Peyer's patch (tissue), 4 donors: ENCODE data around the gene FAM219A. TPM values are rescaled to one million over a fixed set of nuclear protein-coding genes. Genes with fewer than 3 reads are reported as not detected.

ENCODE experiments used
- DNase-seq, 3 donors: peaks; one replicate each; pipeline ENCODE4 v3.0.0-alpha.2; 2017 to 2019
- H3K27ac ChIP-seq, 4 donors: fragments of 200-600 bp; sonication (generic); one replicate each; pipeline ENCODE4 v1.5.1; 2016 to 2019
- H3K27me3 ChIP-seq, 2 donors: fragments of 200-600 bp; sonication (generic); one replicate each; pipeline ENCODE4 v1.5.1; 2019
- H3K36me3 ChIP-seq, 3 donors: fragments of 200-600 bp; sonication (generic); one replicate each; pipeline ENCODE4 v1.5.1; 2016 to 2019
- H3K4me1 ChIP-seq, 4 donors: fragments of 200-600 bp; sonication (generic); one replicate each; pipeline ENCODE4 v1.5.1; 2016 to 2019
- H3K4me3 ChIP-seq, 4 donors: fragments of 200-600 bp; sonication (generic); 1 replicate in 3 of 4; 2 replicates in 1 of 4; pipeline ENCODE4 v1.5.1; 2016 to 2019; ENCODE audit warnings: mild to moderate bottlenecking in 1 of 4
- H3K9me3 ChIP-seq, 4 donors: fragments of 200-600 bp; sonication (generic); one replicate each; pipeline ENCODE4 v1.5.1; 2016 to 2019; ENCODE audit warnings: mild to moderate bottlenecking in 1 of 4
- POLR2A ChIP-seq, 2 donors: fragments of 450-650 bp; IDR thresholded peaks; one replicate each; pipeline ENCODE4 v1.5.1; 2017; ENCODE audit warnings: antibody characterized with exemption in 2 of 2, mild to moderate bottlenecking in 2 of 2, moderate library complexity in 2 of 2
- total RNA-seq, 4 donors: library from RNA; depleted of rRNA; stranded (reverse); fragments of >200 nt; gene quantifications; one replicate each; pipeline ENCODE4 v1.1.0, GENCODE V29; 2016
- TF ChIP-seq, protein P1 (sequence below), 6 experiments: fragments of 450-650 bp in 4 of 6; fragments of 200-600 bp in 2 of 6; sonication (generic) in 1 of 6; IDR thresholded peaks; one replicate each; pipeline ENCODE4 v1.5.1; 2017 to 2019; ENCODE audit warnings: antibody characterized with exemption in 6 of 6, mild to moderate bottlenecking in 3 of 6, moderate library complexity in 1 of 6

FAM219A gene, protein sequence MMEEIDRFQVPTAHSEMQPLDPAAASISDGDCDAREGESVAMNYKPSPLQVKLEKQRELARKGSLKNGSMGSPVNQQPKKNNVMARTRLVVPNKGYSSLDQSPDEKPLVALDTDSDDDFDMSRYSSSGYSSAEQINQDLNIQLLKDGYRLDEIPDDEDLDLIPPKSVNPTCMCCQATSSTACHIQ
- total RNA-seq, result 10 to 100 TPM in 2 of 4 donors, 1 to 10 TPM in 2; 6.0 to 13.2 (median 9.5) TPM

DNA sequence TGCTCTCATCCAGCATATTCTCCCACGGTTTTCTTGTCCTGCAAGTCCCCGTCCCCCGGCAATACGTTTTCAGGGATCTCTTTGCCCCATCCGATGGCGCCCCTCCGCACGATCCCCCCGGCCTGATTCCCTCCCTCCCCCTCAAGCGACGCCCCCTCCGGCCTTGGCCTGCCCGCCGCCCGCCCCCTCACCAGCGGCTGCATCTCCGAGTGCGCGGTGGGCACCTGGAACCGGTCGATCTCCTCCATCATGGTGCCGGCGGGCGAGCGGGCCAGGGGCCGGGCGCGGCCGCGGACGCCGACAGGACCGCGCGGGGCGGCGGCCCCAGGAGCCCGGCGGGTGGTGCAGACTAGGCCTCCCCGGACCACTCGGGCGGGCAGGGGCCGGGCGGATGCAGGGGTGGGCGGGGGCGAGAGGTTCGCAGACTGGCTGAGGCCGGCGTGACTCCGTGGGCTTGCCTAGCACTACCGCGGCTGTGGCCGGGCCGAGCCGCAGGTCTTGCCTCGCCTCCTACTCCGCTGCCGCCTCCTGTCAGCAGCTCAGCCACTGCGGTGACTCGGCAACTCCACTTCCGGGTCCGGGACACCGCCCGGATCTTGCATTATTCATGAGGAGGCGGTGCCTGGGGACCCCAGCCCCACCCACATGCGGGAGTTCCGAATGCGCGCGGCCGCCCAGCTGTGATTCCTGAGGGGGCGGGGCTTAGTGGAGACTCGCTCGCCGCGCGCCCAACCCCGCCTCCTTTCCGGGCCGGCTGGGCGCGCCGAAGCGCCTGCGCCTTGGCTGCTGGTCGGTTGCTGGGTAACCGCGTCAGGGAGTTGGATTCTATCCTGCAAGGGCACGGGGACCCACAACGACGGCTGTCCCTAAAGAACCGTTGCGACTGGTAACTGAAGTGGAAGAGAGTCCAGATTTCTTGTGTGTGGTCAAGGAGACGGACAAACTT lies at the start of gene FAM219A, which contains the start of gene DNAI1:
FAM219A (minus strand) TSS at position 558 of the 946 bp plus-strand sequence; CDS start at position 251, 307 bp downstream.
DNAI1 (plus strand) TSS at position 793 of the 946 bp plus-strand sequence. CDS start 201 bp downstream, outside the sequence.
- Histone ChIP-seq H3K27me3 (no peaks in the 10 kb centered on the region), H3K4me1 (peaks cover 0 to 14% (median 6%) of the 10 kb centered on the region in 4 donors), H3K36me3 (no peaks in the 10 kb centered on the region), H3K27ac (peak within 1 kb of the TSS; percentile 45 to 87 (median 70)), H3K9me3 (no peaks in the 10 kb centered on the region), H3K4me3 (peak within 1 kb of the TSS; percentile 66 to 95 (median 80))
- DNase-seq, result peak; percentile 99
- peak; percentile 58 to 85 for TF ChIP-seq POLR2A (IDR thresholded peaks at IDR 0.05)
- TF ChIP-seq, protein P1, sequence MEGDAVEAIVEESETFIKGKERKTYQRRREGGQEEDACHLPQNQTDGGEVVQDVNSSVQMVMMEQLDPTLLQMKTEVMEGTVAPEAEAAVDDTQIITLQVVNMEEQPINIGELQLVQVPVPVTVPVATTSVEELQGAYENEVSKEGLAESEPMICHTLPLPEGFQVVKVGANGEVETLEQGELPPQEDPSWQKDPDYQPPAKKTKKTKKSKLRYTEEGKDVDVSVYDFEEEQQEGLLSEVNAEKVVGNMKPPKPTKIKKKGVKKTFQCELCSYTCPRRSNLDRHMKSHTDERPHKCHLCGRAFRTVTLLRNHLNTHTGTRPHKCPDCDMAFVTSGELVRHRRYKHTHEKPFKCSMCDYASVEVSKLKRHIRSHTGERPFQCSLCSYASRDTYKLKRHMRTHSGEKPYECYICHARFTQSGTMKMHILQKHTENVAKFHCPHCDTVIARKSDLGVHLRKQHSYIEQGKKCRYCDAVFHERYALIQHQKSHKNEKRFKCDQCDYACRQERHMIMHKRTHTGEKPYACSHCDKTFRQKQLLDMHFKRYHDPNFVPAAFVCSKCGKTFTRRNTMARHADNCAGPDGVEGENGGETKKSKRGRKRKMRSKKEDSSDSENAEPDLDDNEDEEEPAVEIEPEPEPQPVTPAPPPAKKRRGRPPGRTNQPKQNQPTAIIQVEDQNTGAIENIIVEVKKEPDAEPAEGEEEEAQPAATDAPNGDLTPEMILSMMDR (IDR thresholded peaks at IDR 0.05), result no peak

DNA sequence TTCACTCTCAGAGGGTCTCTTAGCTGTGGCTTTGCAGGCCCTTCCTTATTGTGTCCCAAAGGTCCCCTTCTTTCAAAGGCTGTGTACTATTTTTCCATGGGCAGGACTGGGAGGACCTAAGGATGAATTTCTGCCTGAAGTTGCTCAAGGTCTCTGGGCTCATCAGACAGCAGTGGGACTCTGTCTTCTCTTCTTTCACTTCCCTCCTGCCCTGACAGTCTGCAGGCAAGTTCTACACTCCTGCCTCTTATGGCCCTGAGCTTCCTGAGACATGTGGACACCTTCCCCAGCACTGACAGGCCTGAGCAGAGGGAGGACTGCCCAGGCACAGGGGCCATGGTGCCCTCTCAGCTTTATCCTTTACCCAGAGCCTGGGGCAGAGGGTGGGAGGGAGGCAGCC lies 49.6 kb upstream of the FAM219A start:
- no peak for TF ChIP-seq POLR2A (IDR thresholded peaks at IDR 0.05)
- TF ChIP-seq, protein P1 (IDR thresholded peaks at IDR 0.05), result no peak
- Histone ChIP-seq H3K36me3 (no peaks in the 10 kb centered on the region), H3K4me1 (peaks cover 0 to 5% (median 0%) of the 10 kb centered on the region in 4 donors), H3K27me3 (no peaks in the 10 kb centered on the region), H3K4me3 (no peak overlapping the region), H3K27ac (no peak overlapping the region), H3K9me3 (no peaks in the 10 kb centered on the region)
- DNase-seq, result peak in 1 of 3 donors; percentile 15

DNA sequence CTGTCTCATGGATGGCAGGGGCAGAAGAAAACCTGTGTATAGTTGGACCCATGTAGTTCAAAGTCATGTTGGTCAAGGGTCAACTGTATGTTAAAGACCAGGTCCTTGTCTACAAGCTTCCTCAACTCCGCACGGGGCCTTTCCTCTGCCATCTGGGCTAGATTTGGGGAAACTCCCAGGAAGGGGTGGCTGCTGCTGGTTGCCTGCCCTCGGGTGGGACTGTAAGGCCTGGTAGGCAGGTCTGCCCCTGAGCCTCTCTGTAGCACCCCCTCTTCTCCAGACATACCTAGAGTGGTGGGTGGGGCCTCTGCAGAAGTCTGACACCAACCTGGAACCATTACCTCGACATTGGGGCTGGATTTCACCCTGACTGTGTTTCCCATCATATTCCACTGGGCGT lies 49.2 kb upstream of the FAM219A start:
- Histone ChIP-seq H3K4me3 (no peak overlapping the region), H3K36me3 (no peaks in the 10 kb centered on the region), H3K9me3 (no peaks in the 10 kb centered on the region), H3K27ac (no peak overlapping the region), H3K27me3 (no peaks in the 10 kb centered on the region), H3K4me1 (peaks cover 0 to 5% (median 0%) of the 10 kb centered on the region in 4 donors)
- TF ChIP-seq, protein P1 (IDR thresholded peaks at IDR 0.05), result no peak
- no peak for TF ChIP-seq POLR2A (IDR thresholded peaks at IDR 0.05)
- peak in 1 of 3 donors; percentile 6 for DNase-seq

DNA sequence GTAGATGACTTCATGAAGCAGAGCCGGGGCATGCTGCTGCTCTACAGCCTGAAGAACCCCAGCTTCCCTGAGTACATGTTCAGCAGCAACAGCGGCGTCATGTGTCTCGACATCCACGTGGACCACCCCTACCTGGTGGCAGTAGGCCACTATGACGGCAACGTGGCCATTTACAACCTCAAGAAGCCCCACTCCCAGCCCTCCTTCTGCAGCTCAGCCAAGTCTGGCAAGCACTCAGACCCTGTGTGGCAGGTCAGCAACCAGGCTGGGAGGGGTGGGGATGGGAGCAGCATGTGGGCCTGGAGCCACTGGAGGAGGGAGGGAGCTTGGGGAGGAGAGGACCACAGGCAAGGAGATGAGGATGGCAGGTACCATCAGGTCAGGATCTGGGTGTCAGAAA lies 48.3 kb upstream of the FAM219A start:
- Histone ChIP-seq H3K36me3 (no peaks in the 10 kb centered on the region), H3K27me3 (no peaks in the 10 kb centered on the region), H3K9me3 (no peaks in the 10 kb centered on the region), H3K4me3 (no peak overlapping the region), H3K27ac (no peak overlapping the region), H3K4me1 (peaks cover 0 to 5% (median 0%) of the 10 kb centered on the region in 4 donors)
- DNase-seq, result peak in 1 of 3 donors; percentile 29
- TF ChIP-seq POLR2A (IDR thresholded peaks at IDR 0.05), result no peak
- TF ChIP-seq, protein P1 (IDR thresholded peaks at IDR 0.05), result no peak

DNA sequence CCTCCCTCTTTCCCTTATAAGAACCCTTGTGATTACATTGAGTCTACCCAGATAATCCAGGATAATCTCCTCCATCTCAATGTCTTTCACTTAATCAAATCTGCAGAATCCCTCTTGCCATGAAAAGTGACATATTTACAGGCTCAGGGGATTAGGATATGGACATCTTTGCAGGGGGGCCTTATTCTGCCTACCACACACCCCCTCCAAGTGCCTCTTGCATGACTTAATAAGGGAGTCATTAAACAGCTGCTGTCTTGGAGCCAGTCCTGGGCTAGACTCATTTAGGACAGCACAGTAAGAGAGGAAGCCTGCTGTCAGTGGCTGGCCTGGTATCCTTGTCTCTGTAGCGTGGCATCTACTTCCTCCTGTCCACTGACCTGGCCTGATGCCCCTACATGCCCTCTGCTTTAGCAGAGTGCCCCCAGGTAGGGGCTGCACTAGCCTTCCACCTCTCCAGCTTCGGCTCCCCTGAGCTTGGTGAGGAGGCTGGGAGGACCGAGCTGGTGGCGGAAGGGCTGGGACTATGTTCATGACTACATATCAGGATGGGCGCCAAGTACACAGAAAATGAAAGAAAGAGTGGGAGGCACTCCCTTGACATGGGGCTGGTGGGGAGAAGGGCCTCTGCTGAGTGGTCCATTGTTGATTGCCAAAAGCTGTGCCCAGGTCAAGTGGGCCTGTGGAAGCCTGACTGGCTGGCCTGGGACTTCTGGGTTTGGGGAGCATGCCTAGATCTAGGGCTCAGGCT lies 47.2 kb upstream of the FAM219A start:
- TF ChIP-seq, protein P1 (IDR thresholded peaks at IDR 0.05), result no peak
- no peak for TF ChIP-seq POLR2A (IDR thresholded peaks at IDR 0.05)
- no peak overlapping the region for H3K27ac ChIP-seq
- peak in 1 of 3 donors; percentile 14 for DNase-seq

More for the DNA sequence above, 47.2 kb upstream of the FAM219A start:
- peaks cover 0 to under 1% (median 0%) of the 10 kb centered on the region in 4 donors for H3K4me1 ChIP-seq
- no peak overlapping the region for H3K4me3 ChIP-seq
- no peaks in the 10 kb centered on the region for H3K27me3 ChIP-seq
- no peaks in the 10 kb centered on the region for H3K9me3 ChIP-seq
- H3K36me3 ChIP-seq, result no peaks in the 10 kb centered on the region
